CD4-positive, alpha-beta T cell treated with Interleukin-15 for 1 hour (primary cell): ENCODE measurements around the gene FFAR3.

Experiments
- DNase-seq: peaks from one replicate; pipeline ENCODE4 v3.0.0-alpha.2; 2020

FFAR3 gene

GRCh38 chr19:35357867-35358573 lies at the start of gene FFAR3:
FFAR3 (plus strand) TSS chr19:35358460; CDS start chr19:35358891, 431 bp downstream.
- peak; percentile 70 for DNase-seq

- DNase-seq: no peak
Measured at GRCh38 chr19:35308910-35309309, 49.4 kb upstream of the FFAR3 start.

GRCh38 chr19:35309481-35310279 lies 48.6 kb upstream of the FFAR3 start:
- DNase-seq: no peak

GRCh38 chr19:35310331-35310730 lies 47.9 kb upstream of the FFAR3 start:
- no peak for DNase-seq

- DNase-seq: no peak
Measured at GRCh38 chr19:35310811-35311465, 47.3 kb upstream of the FFAR3 start.

- no peak for DNase-seq
Measured at GRCh38 chr19:35311901-35312665, 46.2 kb upstream of the FFAR3 start.

GRCh38 chr19:35313587-35313986 lies 44.7 kb upstream of the FFAR3 start:
- DNase-seq: no peak

GRCh38 chr19:35314031-35314430 lies 44.2 kb upstream of the FFAR3 start:
- DNase-seq: no peak

GRCh38 chr19:35314858-35315470 lies 43.3 kb upstream of the FFAR3 start:
- DNase-seq: no peak

GRCh38 chr19:35315883-35316282 lies 42.4 kb upstream of the FFAR3 start:
- DNase-seq: no peak

GRCh38 chr19:35316560-35316959 lies 41.7 kb upstream of the FFAR3 start:
- no peak for DNase-seq

- DNase-seq: no peak
Measured at GRCh38 chr19:35317464-35318043, 40.7 kb upstream of the FFAR3 start.

GRCh38 chr19:35318679-35319448 lies 39.4 kb upstream of the FFAR3 start:
- peak; percentile 87 for DNase-seq

GRCh38 chr19:35320065-35320713 lies 38.1 kb upstream of the FFAR3 start:
- peak; percentile 49 for DNase-seq

GRCh38 chr19:35321291-35321690 lies 37.0 kb upstream of the FFAR3 start:
- no peak for DNase-seq

GRCh38 chr19:35322014-35322413 lies 36.2 kb upstream of the FFAR3 start:
- DNase-seq: no peak

- DNase-seq: no peak
Measured at GRCh38 chr19:35327642-35328041, 30.6 kb upstream of the FFAR3 start.

GRCh38 chr19:35328851-35329285 lies 29.4 kb upstream of the FFAR3 start, which contains the start of gene CD22:
CD22 (plus strand) TSS chr19:35329187; CDS start chr19:35332041, 2,854 bp downstream.
- peak; percentile 69 for DNase-seq

GRCh38 chr19:35329323-35329722 lies 28.9 kb upstream of the FFAR3 start:
- DNase-seq: no peak

- peak; percentile 84 for DNase-seq
Measured at GRCh38 chr19:35330475-35330874, 27.8 kb upstream of the FFAR3 start.
